Activated CD8-positive, alpha-beta memory T cell treated with anti-CD3 and anti-CD28 coated beads for 24 hours (primary cell): ENCODE data around the gene PDE4B.
"Not testable (repeated sequence)": the region's sequence is repeated elsewhere in the genome, so short reads cannot be mapped to it uniquely, and the experiment has no call there.

ENCODE experiments used
- DNase-seq: peaks from one replicate; pipeline ENCODE4 v3.0.0-alpha.2; 2020

The PDE4B gene

GRCh38 chr1:65998763-65999583 lies 206.3 kb downstream of the PDE4B start:
- no peak for DNase-seq

- DNase-seq = no peak
Observed at GRCh38 chr1:66000033-66000637, 207.4 kb downstream of the PDE4B start.

GRCh38 chr1:66003690-66004089 lies 211.0 kb downstream of the PDE4B start:
- no peak for DNase-seq

- not testable (repeated sequence) for DNase-seq
Observed at GRCh38 chr1:66006534-66006933, 213.8 kb downstream of the PDE4B start.

GRCh38 chr1:66012106-66012784 lies 219.6 kb downstream of the PDE4B start:
- DNase-seq = no peak

GRCh38 chr1:66013371-66013770 lies 220.7 kb downstream of the PDE4B start:
- no peak for DNase-seq

- DNase-seq = no peak
Observed at GRCh38 chr1:66022904-66023620, 230.4 kb downstream of the PDE4B start.

- no peak for DNase-seq
Observed at GRCh38 chr1:66025188-66025587, 232.5 kb downstream of the PDE4B start.

GRCh38 chr1:66028035-66028434 lies 235.3 kb downstream of the PDE4B start:
- DNase-seq = no peak

- DNase-seq = no peak
Observed at GRCh38 chr1:66033781-66034180, 241.1 kb downstream of the PDE4B start.

- DNase-seq = no peak
Observed at GRCh38 chr1:66035616-66036245, 243.0 kb downstream of the PDE4B start.

- no peak for DNase-seq
Observed at GRCh38 chr1:66041654-66042053, 249.0 kb downstream of the PDE4B start.

GRCh38 chr1:66043186-66043585 lies 250.5 kb downstream of the PDE4B start:
- no peak for DNase-seq

- DNase-seq = no peak
Observed at GRCh38 chr1:66044912-66045311, 252.2 kb downstream of the PDE4B start.

- DNase-seq = no peak
Observed at GRCh38 chr1:66046415-66046814, 253.7 kb downstream of the PDE4B start.

GRCh38 chr1:66048011-66048410 lies 255.3 kb downstream of the PDE4B start:
- DNase-seq = no peak

GRCh38 chr1:66050123-66050522 lies 257.4 kb downstream of the PDE4B start:
- no peak for DNase-seq

- no peak for DNase-seq
Observed at GRCh38 chr1:66050633-66051032, 257.9 kb downstream of the PDE4B start.

- DNase-seq = no peak
Observed at GRCh38 chr1:66055092-66055491, 262.4 kb downstream of the PDE4B start.

GRCh38 chr1:66057448-66057847 lies 264.8 kb downstream of the PDE4B start:
- not testable (repeated sequence) for DNase-seq

GRCh38 chr1:66058558-66058957 lies 265.9 kb downstream of the PDE4B start:
- no peak for DNase-seq

GRCh38 chr1:66067219-66067618 lies 274.5 kb downstream of the PDE4B start:
- not testable (repeated sequence) for DNase-seq
